Body of pancreas (tissue), 4 donors: ENCODE results near the gene NPM3. TPM values are rescaled to one million over a fixed set of nuclear protein-coding genes. Genes with fewer than 3 reads are reported as not detected.

ENCODE experiments used
- ATAC-seq: fragments of 150-250 bp; one replicate; pipeline ENCODE4 v1.9.1; 2016
- DNase-seq, 4 donors: peaks; one replicate each; pipeline ENCODE4 v3.0.0-alpha.2; 2019
- H3K27ac ChIP-seq, 4 donors: fragments of 200-600 bp; sonication (generic); 1 replicate in 3 of 4; 2 replicates in 1 of 4; pipeline versions ENCODE4 v1.5.1 to v1.6.1; 2016 to 2019; ENCODE audit warnings: mild to moderate bottlenecking in 1 of 4, mixed read lengths in 1 of 4, moderate library complexity in 1 of 4
- H3K27me3 ChIP-seq, 2 donors: fragments of 200-600 bp; sonication (generic); one replicate each; pipeline ENCODE4 v1.6.0; 2016; ENCODE audit warnings: mild to moderate bottlenecking in 1 of 2
- H3K36me3 ChIP-seq, 2 donors: fragments of 200-600 bp; sonication (generic); replicated peaks in 1 of 2; 2 replicates each; pipeline ENCODE4 v1.5.1; 2016; ENCODE audit warnings: low read depth in 2 of 2; ENCODE audit not compliant: insufficient read depth in 1 of 2
- H3K4me1 ChIP-seq: fragments of 200-600 bp; sonication (generic); one replicate; pipeline ENCODE4 v1.6.0; 2016
- H3K4me3 ChIP-seq, 2 donors: fragments of 200-600 bp; sonication (generic); 1 replicate in 1 of 2; 2 replicates in 1 of 2; pipeline ENCODE4 v1.5.1; 2016 to 2019
- H3K9me3 ChIP-seq, 3 donors: fragments of 200-600 bp; sonication (generic); 1 replicate in 2 of 3; 2 replicates in 1 of 3; pipeline ENCODE4 v1.5.1; 2016
- POLR2A ChIP-seq, 3 donors: fragments of 450-650 bp; IDR thresholded peaks; one replicate each; pipeline ENCODE4 v1.6.1; 2016; ENCODE audit warnings: antibody characterized with exemption in 3 of 3, mild to moderate bottlenecking in 2 of 3
- WGBS, 2 donors: methylation state at CpG; one replicate each; pipeline ENCODE4 v1.1.5; 2017; 5-methylcytosine and 5-hydroxymethylcytosine counted together
- intact Hi-C: fragments of 100-400 bp; cut with DNase I; formaldehyde crosslinking; loops from one replicate; pipeline ENCODE4 v1.15.1; 2023
- total RNA-seq, 2 donors: library from RNA; depleted of rRNA; stranded (reverse); fragments of >200 nt; gene quantifications; one replicate each; pipeline ENCODE4 v1.1.0, GENCODE V29; 2016
- TF ChIP-seq, protein P1 (sequence below), 7 experiments: fragments of 450-650 bp in 4 of 7; fragments of 200-600 bp in 3 of 7; sonication (generic) in 3 of 7; IDR thresholded peaks; one replicate each; pipeline ENCODE4 v1.5.1; 2016 to 2019; ENCODE audit warnings: antibody characterized with exemption in 7 of 7

NPM3 gene
- total RNA-seq, 2 donors from 2014 or later, result 8.3 to 18.1 TPM

- peaks cover 26% of the 10 kb centered on the region for H3K4me1 ChIP-seq
- H3K27me3 ChIP-seq, result peaks cover 0 to 36% of the 10 kb centered on the region in 2 donors
- intact Hi-C loops, result loop anchor here (10.0 kb wide), 2 partner anchors 167 to 557 kb away; no protein-coding TSS in a partner anchor
- H3K9me3 ChIP-seq, result no peaks in the 10 kb centered on the region
- ATAC-seq (no peak), DNase-seq (no peak)
- no peak for TF ChIP-seq POLR2A (IDR thresholded peaks at IDR 0.05)
- TF ChIP-seq, protein P1, sequence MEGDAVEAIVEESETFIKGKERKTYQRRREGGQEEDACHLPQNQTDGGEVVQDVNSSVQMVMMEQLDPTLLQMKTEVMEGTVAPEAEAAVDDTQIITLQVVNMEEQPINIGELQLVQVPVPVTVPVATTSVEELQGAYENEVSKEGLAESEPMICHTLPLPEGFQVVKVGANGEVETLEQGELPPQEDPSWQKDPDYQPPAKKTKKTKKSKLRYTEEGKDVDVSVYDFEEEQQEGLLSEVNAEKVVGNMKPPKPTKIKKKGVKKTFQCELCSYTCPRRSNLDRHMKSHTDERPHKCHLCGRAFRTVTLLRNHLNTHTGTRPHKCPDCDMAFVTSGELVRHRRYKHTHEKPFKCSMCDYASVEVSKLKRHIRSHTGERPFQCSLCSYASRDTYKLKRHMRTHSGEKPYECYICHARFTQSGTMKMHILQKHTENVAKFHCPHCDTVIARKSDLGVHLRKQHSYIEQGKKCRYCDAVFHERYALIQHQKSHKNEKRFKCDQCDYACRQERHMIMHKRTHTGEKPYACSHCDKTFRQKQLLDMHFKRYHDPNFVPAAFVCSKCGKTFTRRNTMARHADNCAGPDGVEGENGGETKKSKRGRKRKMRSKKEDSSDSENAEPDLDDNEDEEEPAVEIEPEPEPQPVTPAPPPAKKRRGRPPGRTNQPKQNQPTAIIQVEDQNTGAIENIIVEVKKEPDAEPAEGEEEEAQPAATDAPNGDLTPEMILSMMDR (IDR thresholded peaks at IDR 0.05), result no peak
- 77 to 82% methylated on average over 10 of the region's 10 CpGs for WGBS, 2 donors
- H3K27ac ChIP-seq, result no peak overlapping the region
- no peaks in the 10 kb centered on the region for H3K36me3 ChIP-seq
- no peak overlapping the region for H3K4me3 ChIP-seq
These were observed 11.9 kb downstream of the NPM3 start for GRCh38 chr10:101771380-101771779.

GRCh38 chr10:101770331-101771215 lies 12.7 kb downstream of the NPM3 start:
- H3K27me3 ChIP-seq, result peaks cover 0 to 33% of the 10 kb centered on the region in 2 donors
- H3K27ac ChIP-seq, result no peak overlapping the region
- WGBS, 2 donors, result 77 to 82% methylated on average over 7 to 41 of the region's 41 CpGs
- no peak overlapping the region for H3K4me3 ChIP-seq
- H3K9me3 ChIP-seq, result no peaks in the 10 kb centered on the region
- DNase-seq, result no peak
- TF ChIP-seq POLR2A (IDR thresholded peaks at IDR 0.05), result no peak
- TF ChIP-seq, protein P1 (IDR thresholded peaks at IDR 0.05), result no peak
- no peaks in the 10 kb centered on the region for H3K36me3 ChIP-seq
- peaks cover 23% of the 10 kb centered on the region for H3K4me1 ChIP-seq
- no peak for ATAC-seq
- intact Hi-C loops, result loop anchor here (10.0 kb wide), 2 partner anchors 166 to 556 kb away; no protein-coding TSS in a partner anchor

DNA sequence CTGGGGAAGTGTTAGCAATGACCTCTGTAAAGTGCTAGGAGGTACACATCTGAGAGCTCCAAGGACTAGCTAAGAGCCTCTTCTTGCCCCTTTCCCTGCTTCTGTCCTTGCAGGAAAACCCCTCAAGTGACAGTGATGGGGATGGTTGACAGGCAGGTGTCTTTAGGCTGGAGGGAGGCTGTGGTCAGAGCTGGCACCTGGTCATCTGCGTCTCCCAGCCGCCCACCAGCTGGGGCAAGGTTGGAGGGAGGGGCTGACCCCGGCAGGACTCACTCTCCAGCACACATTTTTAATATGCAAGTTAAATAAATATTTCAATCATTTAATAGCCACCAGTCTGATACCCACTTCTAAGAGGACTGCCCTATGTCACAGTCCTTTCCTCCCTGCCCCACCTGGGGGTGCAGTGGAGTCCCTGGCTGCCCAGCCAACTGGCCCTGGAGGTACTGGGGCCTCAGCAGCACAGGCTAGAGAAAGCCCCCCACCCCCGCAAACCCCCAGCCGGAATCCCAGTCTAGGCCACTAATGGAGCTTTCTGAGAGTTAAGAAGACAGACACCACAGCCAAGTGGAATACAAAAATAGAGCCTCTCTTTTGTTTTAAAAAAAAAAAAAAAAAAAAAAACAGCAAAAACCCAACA lies 13.6 kb downstream of the NPM3 start:
- Histone ChIP-seq H3K36me3 (no peaks in the 10 kb centered on the region), H3K27me3 (peaks cover 0 to 23% of the 10 kb centered on the region in 2 donors), H3K4me1 (peaks cover 14% of the 10 kb centered on the region), H3K27ac (no peak overlapping the region), H3K4me3 (no peak overlapping the region), H3K9me3 (no peaks in the 10 kb centered on the region)
- TF ChIP-seq POLR2A (IDR thresholded peaks at IDR 0.05), result no peak
- TF ChIP-seq, protein P1 (IDR thresholded peaks at IDR 0.05), result no peak
- no peak for DNase-seq
- no peak for ATAC-seq
- WGBS, 2 donors, result 62 to 69% methylated on average over 4 to 5 of the region's 5 CpGs
- intact Hi-C loops, result loop anchor here (10.0 kb wide), 2 partner anchors 165 to 555 kb away; no protein-coding TSS in a partner anchor

DNA sequence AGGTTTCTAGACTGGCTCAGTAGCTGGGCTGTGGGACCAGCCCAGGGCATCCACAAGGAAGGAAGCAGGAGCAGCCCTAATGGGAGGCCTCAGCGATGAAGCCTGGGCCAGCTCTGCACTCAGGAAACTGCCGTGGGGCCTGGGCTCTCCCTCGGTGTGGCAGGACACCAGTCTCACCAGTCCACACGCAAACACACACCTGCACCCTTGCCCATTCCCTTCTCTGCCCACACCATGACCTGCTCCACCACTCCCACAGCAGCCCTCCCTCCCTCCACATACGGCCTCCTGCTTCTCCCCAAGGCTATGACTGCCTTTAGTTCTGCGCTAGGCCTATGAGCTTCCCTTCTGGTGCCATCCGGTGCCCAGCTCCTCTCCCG lies 14.5 kb downstream of the NPM3 start:
- intact Hi-C loops, result no loop called here
- Histone ChIP-seq H3K4me3 (no peak overlapping the region), H3K4me1 (peaks cover 6% of the 10 kb centered on the region), H3K27me3 (peaks cover 0 to 19% of the 10 kb centered on the region in 2 donors), H3K27ac (no peak overlapping the region), H3K36me3 (no peaks in the 10 kb centered on the region), H3K9me3 (no peaks in the 10 kb centered on the region)
- TF ChIP-seq POLR2A (IDR thresholded peaks at IDR 0.05), result no peak
- TF ChIP-seq, protein P1 (IDR thresholded peaks at IDR 0.05), result no peak
- no peak for ATAC-seq
- DNase-seq, result no peak
- 70 to 80% methylated on average over 8 of the region's 8 CpGs for WGBS, 2 donors
